SK-N-SH treated with all-trans-retinoic acid at 6 μM for 48 hours (cell line): ENCODE measurements around the gene KCP.

Experiments used
- RARB ChIP-seq: fragments of 250-450 bp; sonication (Bioruptor Pico); IDR thresholded peaks from 2 replicates; pipeline ENCODE4 v1.8.0; 2021; ENCODE audit warnings: mild to moderate bottlenecking, moderate library complexity
- SNAI2 ChIP-seq: fragments of 250-450 bp; sonication (Bioruptor Pico); IDR thresholded peaks from 2 replicates; pipeline ENCODE4 v1.5.0; 2020; ENCODE audit warnings: mild to moderate bottlenecking, moderate library complexity
- ZNF565 ChIP-seq: fragments of 450-650 bp; formaldehyde crosslinking; conservative IDR thresholded peaks from 2 replicates; pipeline ENCODE4 v1.5.0; 2020; ENCODE audit warnings: low read depth, mild to moderate bottlenecking, moderate library complexity

DNA sequence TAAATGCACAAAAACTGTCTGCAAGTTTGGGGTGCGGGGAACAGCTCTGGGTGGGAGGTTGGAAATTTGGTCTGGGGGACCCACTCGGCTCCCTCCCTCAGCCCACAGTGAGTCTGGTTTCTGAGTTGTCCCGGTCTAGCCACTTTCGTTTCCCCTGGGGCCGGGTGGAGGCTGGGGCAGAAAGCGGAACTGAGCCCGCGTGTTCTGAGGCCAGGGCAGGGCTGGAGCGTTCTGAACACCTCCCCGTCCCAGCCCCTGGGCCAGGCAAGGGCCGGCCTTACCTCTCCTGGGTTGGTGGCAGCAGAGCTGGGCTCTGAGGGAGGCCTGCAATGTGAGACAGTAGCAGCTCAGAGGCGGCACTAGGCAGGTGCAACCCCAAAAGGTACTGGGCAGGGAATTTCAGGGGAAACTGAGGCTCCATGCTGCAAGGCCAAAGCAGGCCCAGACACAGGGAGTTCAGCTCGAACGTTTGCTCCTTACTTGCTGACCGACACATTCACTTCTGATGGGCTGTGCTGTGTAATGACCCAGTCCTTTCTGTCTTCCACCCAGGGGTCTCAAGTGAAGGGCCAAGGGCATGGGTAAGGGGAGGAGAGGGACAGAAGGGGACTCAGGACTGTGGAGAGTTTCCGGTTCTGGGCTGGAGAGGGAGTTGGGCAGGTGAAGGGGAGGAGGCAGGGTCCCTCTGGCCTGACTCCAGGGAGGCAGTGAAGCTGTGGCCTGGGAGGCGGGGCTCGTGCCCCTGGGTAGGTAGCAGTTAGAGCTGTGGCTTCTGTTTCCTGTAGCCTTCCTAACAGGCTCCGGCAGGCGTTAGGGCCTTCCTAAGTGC is 30.2 kb upstream of the KCP start:
- TF ChIP-seq RARB (CRISPR knock-in tag) (no peak), SNAI2 (CRISPR knock-in tag) (no peak), ZNF565 (no peak)
